ENCODE results near the gene PGBD1. TPM values are rescaled to one million over a fixed set of nuclear protein-coding genes. Genes with fewer than 3 reads are reported as not detected.

Gene PGBD1
- total RNA-seq (8.7 TPM), polyA plus RNA-seq (4.7 TPM)

GRCh38 chr6:28281288-28282064 lies at the start of gene PGBD1:
PGBD1 (plus strand) TSS chr6:28281572; CDS start chr6:28283814, 2,242 bp downstream.
- Histone ChIP-seq H3K27ac (ENCODE audit: low read depth) (no peak within 1 kb of the TSS), H3K36me3 (ENCODE audit: insufficient read depth) (no peaks in the 10 kb centered on the region), H3K4me3 (ENCODE audit: low read depth, low read length) (peak within 1 kb of the TSS; percentile 63), H3K4me1 (ENCODE audit: insufficient read depth) (no peaks in the 10 kb centered on the region)
- under 1% methylated on average over 50 of the region's 50 CpGs for WGBS
- DNase-seq (ENCODE audit: extremely low spot score), result peak; percentile 15

- H3K4me3 ChIP-seq (ENCODE audit: low read depth, low read length), result no peak overlapping the region
- 96% methylated on average over 11 of the region's 11 CpGs for WGBS
- no peaks in the 10 kb centered on the region for H3K4me1 ChIP-seq (ENCODE audit: insufficient read depth)
- DNase-seq (ENCODE audit: extremely low spot score), result no peak
- H3K27ac ChIP-seq (ENCODE audit: low read depth), result no peak overlapping the region
- H3K36me3 ChIP-seq (ENCODE audit: insufficient read depth), result peaks cover 4% of the 10 kb centered on the region
Measured at GRCh38 chr6:28232785-28233184, 48.6 kb upstream of the PGBD1 start.

GRCh38 chr6:28235912-28236452 lies 45.4 kb upstream of the PGBD1 start:
- peaks cover 2% of the 10 kb centered on the region for H3K36me3 ChIP-seq (ENCODE audit: insufficient read depth)
- no peak for DNase-seq (ENCODE audit: extremely low spot score)
- WGBS, result 90% methylated on average over 3 of the region's 3 CpGs
- H3K4me3 ChIP-seq (ENCODE audit: low read depth, low read length), result no peak overlapping the region
- no peaks in the 10 kb centered on the region for H3K4me1 ChIP-seq (ENCODE audit: insufficient read depth)
- no peak overlapping the region for H3K27ac ChIP-seq (ENCODE audit: low read depth)

- 93% methylated on average over 1 of the region's 1 CpG for WGBS
- no peak overlapping the region for H3K4me3 ChIP-seq (ENCODE audit: low read depth, low read length)
- no peak for DNase-seq (ENCODE audit: extremely low spot score)
- peaks cover 1% of the 10 kb centered on the region for H3K36me3 ChIP-seq (ENCODE audit: insufficient read depth)
- H3K4me1 ChIP-seq (ENCODE audit: insufficient read depth), result no peaks in the 10 kb centered on the region
- H3K27ac ChIP-seq (ENCODE audit: low read depth), result no peak overlapping the region
Measured at GRCh38 chr6:28239636-28240035, 41.7 kb upstream of the PGBD1 start.

- H3K27ac ChIP-seq (ENCODE audit: low read depth), result no peak overlapping the region
- no peak for DNase-seq (ENCODE audit: extremely low spot score)
- peaks cover 1% of the 10 kb centered on the region for H3K36me3 ChIP-seq (ENCODE audit: insufficient read depth)
- H3K4me3 ChIP-seq (ENCODE audit: low read depth, low read length), result no peak overlapping the region
- H3K4me1 ChIP-seq (ENCODE audit: insufficient read depth), result no peaks in the 10 kb centered on the region
- 97% methylated on average over 1 of the region's 1 CpG for whole genome bisulfite sequencing
Measured at GRCh38 chr6:28240471-28240870, 40.9 kb upstream of the PGBD1 start.

GRCh38 chr6:28243946-28244345 lies 37.4 kb upstream of the PGBD1 start:
- no peak for DNase-seq (ENCODE audit: extremely low spot score)
- 95% methylated on average over 3 of the region's 3 CpGs for WGBS
- Histone ChIP-seq H3K4me1 (ENCODE audit: insufficient read depth) (no peaks in the 10 kb centered on the region), H3K27ac (ENCODE audit: low read depth) (no peak overlapping the region), H3K36me3 (ENCODE audit: insufficient read depth) (peaks cover 11% of the 10 kb centered on the region), H3K4me3 (ENCODE audit: low read depth, low read length) (no peak overlapping the region)

GRCh38 chr6:28245206-28245941 lies 36.0 kb upstream of the PGBD1 start:
- Histone ChIP-seq H3K36me3 (ENCODE audit: insufficient read depth) (peaks cover 11% of the 10 kb centered on the region), H3K27ac (ENCODE audit: low read depth) (no peak overlapping the region), H3K4me1 (ENCODE audit: insufficient read depth) (no peaks in the 10 kb centered on the region), H3K4me3 (ENCODE audit: low read depth, low read length) (no peak overlapping the region)
- 90% methylated on average over 6 of the region's 6 CpGs for WGBS
- no peak for DNase-seq (ENCODE audit: extremely low spot score)

- peaks cover 4% of the 10 kb centered on the region for H3K4me1 ChIP-seq (ENCODE audit: insufficient read depth)
- no peak for DNase-seq (ENCODE audit: extremely low spot score)
- no peak overlapping the region for H3K4me3 ChIP-seq (ENCODE audit: low read depth, low read length)
- H3K27ac ChIP-seq (ENCODE audit: low read depth), result no peak overlapping the region
- peaks cover 11% of the 10 kb centered on the region for H3K36me3 ChIP-seq (ENCODE audit: insufficient read depth)
- WGBS, result 37% methylated on average over 1 of the region's 1 CpG
Measured at GRCh38 chr6:28248916-28249315, 32.5 kb upstream of the PGBD1 start.

GRCh38 chr6:28250747-28251146 lies 30.6 kb upstream of the PGBD1 start:
- Histone ChIP-seq H3K27ac (ENCODE audit: low read depth) (no peak overlapping the region), H3K36me3 (ENCODE audit: insufficient read depth) (peaks cover 9% of the 10 kb centered on the region), H3K4me1 (ENCODE audit: insufficient read depth) (peaks cover 4% of the 10 kb centered on the region), H3K4me3 (ENCODE audit: low read depth, low read length) (no peak overlapping the region)
- no peak for DNase-seq (ENCODE audit: extremely low spot score)
- 78% methylated on average over 2 of the region's 2 CpGs for WGBS

GRCh38 chr6:28251661-28252008 lies 29.7 kb upstream of the PGBD1 start:
- peaks cover under 1% of the 10 kb centered on the region for H3K36me3 ChIP-seq (ENCODE audit: insufficient read depth)
- DNase-seq (ENCODE audit: extremely low spot score), result no peak
- H3K27ac ChIP-seq (ENCODE audit: low read depth), result no peak overlapping the region
- H3K4me1 ChIP-seq (ENCODE audit: insufficient read depth), result peaks cover 4% of the 10 kb centered on the region
- H3K4me3 ChIP-seq (ENCODE audit: low read depth, low read length), result peak overlapping the region; percentile 83
- WGBS, result under 1% methylated on average over 25 of the region's 25 CpGs

- DNase-seq (ENCODE audit: extremely low spot score), result peak; percentile 64
- Histone ChIP-seq H3K27ac (ENCODE audit: low read depth) (peak within 1 kb of the TSS; percentile 6), H3K4me3 (ENCODE audit: low read depth, low read length) (peak within 1 kb of the TSS; percentile 83), H3K36me3 (ENCODE audit: insufficient read depth) (no peaks in the 10 kb centered on the region), H3K4me1 (ENCODE audit: insufficient read depth) (peaks cover 4% of the 10 kb centered on the region)
- 6% methylated on average over 14 of the region's 14 CpGs for WGBS
Measured at GRCh38 chr6:28252009-28252975, 29.1 kb upstream of the PGBD1 start, which contains the start of gene ZKSCAN4. ZKSCAN4 (minus strand) TSS chr6:28252269; CDS start chr6:28251980, 289 bp downstream.

GRCh38 chr6:28254121-28254519 lies 27.3 kb upstream of the PGBD1 start:
- no peak overlapping the region for H3K27ac ChIP-seq (ENCODE audit: low read depth)
- DNase-seq (ENCODE audit: extremely low spot score), result no peak
- peaks cover 4% of the 10 kb centered on the region for H3K4me1 ChIP-seq (ENCODE audit: insufficient read depth)
- H3K36me3 ChIP-seq (ENCODE audit: insufficient read depth), result no peaks in the 10 kb centered on the region
- no peak overlapping the region for H3K4me3 ChIP-seq (ENCODE audit: low read depth, low read length)
- WGBS, result 79% methylated on average over 1 of the region's 1 CpG

- WGBS, result 0% methylated on average over 1 of the region's 1 CpG
Measured at GRCh38 chr6:28257042-28257441, 24.3 kb upstream of the PGBD1 start.

More at GRCh38 chr6:28257042-28257441, 24.3 kb upstream of the PGBD1 start:
- no peak overlapping the region for H3K4me3 ChIP-seq (ENCODE audit: low read depth, low read length)
- DNase-seq (ENCODE audit: extremely low spot score), result no peak
- no peak overlapping the region for H3K27ac ChIP-seq (ENCODE audit: low read depth)
- no peaks in the 10 kb centered on the region for H3K36me3 ChIP-seq (ENCODE audit: insufficient read depth)
- H3K4me1 ChIP-seq (ENCODE audit: insufficient read depth), result no peaks in the 10 kb centered on the region
